ENCODE results near the gene PCNX2. TPM values are rescaled to one million over a fixed set of nuclear protein-coding genes. Genes with fewer than 3 reads are reported as not detected.

The PCNX2 gene
- total RNA-seq, 1 experiment from 2014 or later: 9.1 TPM

DNA sequence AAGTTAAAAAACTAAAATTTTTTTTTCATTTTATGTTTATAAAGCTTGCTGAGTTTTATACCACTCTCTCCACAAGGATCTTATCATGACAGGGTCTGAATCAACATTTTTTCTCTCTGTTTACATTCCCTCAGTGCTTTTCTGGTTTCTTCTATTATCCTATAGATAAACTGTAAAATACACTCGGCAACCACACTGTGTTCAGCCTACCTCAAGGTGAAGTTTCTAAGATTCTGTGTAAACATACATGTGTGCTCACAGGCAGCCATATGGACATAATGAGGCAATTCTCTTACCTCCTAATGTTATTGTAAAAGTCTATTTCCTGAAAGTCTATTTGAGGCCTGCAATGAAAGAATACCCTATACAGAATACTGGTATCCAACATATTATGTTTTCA lies 230.5 kb downstream of the PCNX2 start:
- CTCF ChIA-PET: no interaction called here
- POLR2A ChIA-PET (ENCODE audit: low non-redundant PET): no interaction called here
- Histone ChIP-seq H3K4me1 (ENCODE audit: insufficient read depth, low read length, poor library complexity, severe bottlenecking) (no peaks in the 10 kb centered on the region), H3K27ac (ENCODE audit: low read depth, low read length, poor library complexity, severe bottlenecking) (no peak overlapping the region), H3K36me3 (ENCODE audit: insufficient read depth, low read length, poor library complexity, severe bottlenecking) (no peaks in the 10 kb centered on the region), H3K4me3 (ENCODE audit: low read depth, low read length, poor library complexity, severe bottlenecking) (no peak overlapping the region), H3K27me3 (replicated peaks; ENCODE audit: insufficient read depth, low read depth, low read length, poor library complexity) (no peaks in the 10 kb centered on the region), H3K9me3 (ENCODE audit: low read depth, low read length, poor library complexity, severe bottlenecking) (no peaks in the 10 kb centered on the region)
- DNase-seq (ENCODE audit: low spot score): no peak
- no TSS peak for BruUV-seq (replicated peaks)
- intact Hi-C loops (cut with micrococcal nuclease; ENCODE audit: unreplicated experiment): no loop called here
- TF ChIP-seq, protein P1, sequence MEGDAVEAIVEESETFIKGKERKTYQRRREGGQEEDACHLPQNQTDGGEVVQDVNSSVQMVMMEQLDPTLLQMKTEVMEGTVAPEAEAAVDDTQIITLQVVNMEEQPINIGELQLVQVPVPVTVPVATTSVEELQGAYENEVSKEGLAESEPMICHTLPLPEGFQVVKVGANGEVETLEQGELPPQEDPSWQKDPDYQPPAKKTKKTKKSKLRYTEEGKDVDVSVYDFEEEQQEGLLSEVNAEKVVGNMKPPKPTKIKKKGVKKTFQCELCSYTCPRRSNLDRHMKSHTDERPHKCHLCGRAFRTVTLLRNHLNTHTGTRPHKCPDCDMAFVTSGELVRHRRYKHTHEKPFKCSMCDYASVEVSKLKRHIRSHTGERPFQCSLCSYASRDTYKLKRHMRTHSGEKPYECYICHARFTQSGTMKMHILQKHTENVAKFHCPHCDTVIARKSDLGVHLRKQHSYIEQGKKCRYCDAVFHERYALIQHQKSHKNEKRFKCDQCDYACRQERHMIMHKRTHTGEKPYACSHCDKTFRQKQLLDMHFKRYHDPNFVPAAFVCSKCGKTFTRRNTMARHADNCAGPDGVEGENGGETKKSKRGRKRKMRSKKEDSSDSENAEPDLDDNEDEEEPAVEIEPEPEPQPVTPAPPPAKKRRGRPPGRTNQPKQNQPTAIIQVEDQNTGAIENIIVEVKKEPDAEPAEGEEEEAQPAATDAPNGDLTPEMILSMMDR (conservative IDR thresholded peaks at IDR 0.05; ENCODE audit: low read depth, low read length): no peak
- TF ChIP-seq EZH2 (IDR thresholded peaks at IDR 0.05; ENCODE audit: borderline replicate concordance, low read depth, low read length, poor library complexity, severe bottlenecking): no peak

- Histone ChIP-seq H3K27ac (ENCODE audit: low read depth, low read length, poor library complexity, severe bottlenecking) (no peak overlapping the region), H3K36me3 (ENCODE audit: insufficient read depth, low read length, poor library complexity, severe bottlenecking) (no peaks in the 10 kb centered on the region), H3K9me3 (ENCODE audit: low read depth, low read length, poor library complexity, severe bottlenecking) (no peaks in the 10 kb centered on the region), H3K4me1 (ENCODE audit: insufficient read depth, low read length, poor library complexity, severe bottlenecking) (no peaks in the 10 kb centered on the region), H3K27me3 (replicated peaks; ENCODE audit: insufficient read depth, low read depth, low read length, poor library complexity) (no peaks in the 10 kb centered on the region), H3K4me3 (ENCODE audit: low read depth, low read length, poor library complexity, severe bottlenecking) (no peak overlapping the region)
- BruUV-seq (replicated peaks): no TSS peak
- DNase-seq (ENCODE audit: low spot score): no peak
- intact Hi-C loops (cut with micrococcal nuclease; ENCODE audit: unreplicated experiment): no loop called here
- POLR2A ChIA-PET (ENCODE audit: low non-redundant PET): no interaction called here
- CTCF ChIA-PET: no interaction called here
- no peak for TF ChIP-seq EZH2 (IDR thresholded peaks at IDR 0.05; ENCODE audit: borderline replicate concordance, low read depth, low read length, poor library complexity, severe bottlenecking)
- TF ChIP-seq, protein P1 (conservative IDR thresholded peaks at IDR 0.05; ENCODE audit: low read depth, low read length): no peak
Measured at GRCh38 chr1:233063462-233063861, 232.1 kb downstream of the PCNX2 start.

DNA sequence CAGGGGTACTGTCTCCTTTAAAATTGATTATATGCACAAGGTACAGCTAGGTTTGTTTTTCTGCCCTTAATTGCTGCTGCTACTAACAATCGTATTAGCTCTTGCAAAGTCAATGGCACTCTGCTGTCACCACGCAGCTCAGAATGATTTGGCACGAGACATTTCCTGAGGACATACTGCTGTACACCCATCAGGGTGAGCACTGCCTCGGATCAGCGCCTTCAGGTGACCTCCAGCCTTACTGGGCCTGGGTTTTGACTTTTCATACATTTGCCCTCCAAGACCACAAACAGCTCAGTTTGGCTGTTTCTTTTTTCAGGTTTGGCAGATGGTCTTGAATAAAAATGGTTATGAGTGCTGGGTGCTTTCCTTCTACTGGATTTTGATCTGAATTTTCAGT lies 234.3 kb downstream of the PCNX2 start:
- no peak for DNase-seq (ENCODE audit: low spot score)
- Histone ChIP-seq H3K4me3 (ENCODE audit: low read depth, low read length, poor library complexity, severe bottlenecking) (no peak overlapping the region), H3K9me3 (ENCODE audit: low read depth, low read length, poor library complexity, severe bottlenecking) (no peaks in the 10 kb centered on the region), H3K4me1 (ENCODE audit: insufficient read depth, low read length, poor library complexity, severe bottlenecking) (no peaks in the 10 kb centered on the region), H3K27ac (ENCODE audit: low read depth, low read length, poor library complexity, severe bottlenecking) (no peak overlapping the region), H3K36me3 (ENCODE audit: insufficient read depth, low read length, poor library complexity, severe bottlenecking) (no peaks in the 10 kb centered on the region), H3K27me3 (replicated peaks; ENCODE audit: insufficient read depth, low read depth, low read length, poor library complexity) (no peaks in the 10 kb centered on the region)
- ChIA-PET CTCF (no interaction called here), POLR2A (ENCODE audit: low non-redundant PET) (no interaction called here)
- BruUV-seq (replicated peaks): no TSS peak
- TF ChIP-seq EZH2 (IDR thresholded peaks at IDR 0.05; ENCODE audit: borderline replicate concordance, low read depth, low read length, poor library complexity, severe bottlenecking): no peak
- TF ChIP-seq, protein P1 (conservative IDR thresholded peaks at IDR 0.05; ENCODE audit: low read depth, low read length): no peak
- intact Hi-C loops (cut with micrococcal nuclease; ENCODE audit: unreplicated experiment): no loop called here
